ENCODE results near the gene ST6GALNAC5.

ST6GALNAC5 gene

DNA sequence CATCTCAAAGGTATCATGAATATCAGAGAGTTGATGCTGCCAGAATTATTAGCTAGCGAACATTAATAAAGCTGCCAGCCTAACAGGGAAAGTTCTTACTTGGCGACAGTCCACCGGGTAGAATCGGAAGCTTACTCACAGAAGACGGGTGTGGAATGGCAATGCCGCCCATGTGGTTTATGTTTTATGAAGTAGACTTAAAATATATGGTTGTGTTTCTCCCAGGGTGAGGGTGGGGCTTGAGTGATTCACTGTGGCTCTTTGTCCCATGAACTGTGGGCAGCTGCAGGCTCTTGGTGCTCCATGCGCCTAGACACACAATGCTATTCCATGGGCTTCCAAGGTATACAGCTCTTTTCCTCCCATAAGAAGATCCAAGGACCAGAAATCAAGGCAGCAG, 189.2 kb downstream of the ST6GALNAC5 start:
- no peak for DNase-seq

DNA sequence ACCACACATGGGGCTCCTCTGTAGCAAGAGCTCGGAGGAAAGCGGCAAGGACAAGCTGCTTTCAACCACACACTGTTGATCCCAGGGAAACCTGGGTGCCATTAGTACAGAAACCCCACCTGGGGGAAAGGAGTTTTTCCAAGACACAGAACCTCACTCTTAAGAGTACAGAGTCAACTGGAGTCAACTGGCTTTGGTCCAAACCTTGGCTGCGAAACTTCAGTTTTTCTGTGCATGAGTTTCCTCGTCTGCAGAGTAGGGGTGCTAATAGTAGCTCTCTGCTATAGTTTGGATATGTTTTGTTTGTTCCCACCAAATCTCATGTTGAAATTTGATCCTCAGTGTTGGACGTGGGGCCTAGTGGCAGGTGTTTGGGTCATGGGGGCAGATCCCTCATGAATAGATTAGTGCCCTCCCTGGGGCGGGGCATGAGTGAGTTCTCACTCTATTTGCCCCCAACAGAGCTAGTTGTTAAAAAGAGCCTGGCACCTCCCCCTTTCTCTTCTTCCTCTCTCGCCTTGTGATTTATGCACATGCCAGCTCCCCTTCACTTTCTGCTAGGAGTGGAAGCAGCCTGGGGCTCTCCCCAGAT, 190.8 kb downstream of the ST6GALNAC5 start:
- DNase-seq: no peak

DNA sequence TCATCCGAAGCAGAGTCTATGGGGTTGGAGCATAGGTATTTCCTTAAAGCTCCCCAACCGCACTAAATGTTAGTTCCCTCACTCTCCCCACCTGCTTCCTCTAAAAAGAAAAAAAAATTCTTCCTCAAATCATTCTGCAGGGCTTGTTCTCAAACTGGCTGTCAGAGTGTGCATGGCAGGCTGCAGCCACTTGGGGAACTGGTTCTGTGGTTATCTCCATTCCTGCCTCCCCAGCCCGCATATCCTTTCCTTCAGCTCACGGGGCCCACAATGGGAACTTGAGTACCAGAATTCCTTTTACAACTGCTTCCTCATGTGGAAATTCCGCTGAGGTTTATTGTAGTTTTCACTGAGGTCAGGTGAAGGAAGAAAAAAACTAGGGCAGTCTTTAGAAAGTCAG, 192.7 kb downstream of the ST6GALNAC5 start:
- no peak for DNase-seq

DNA sequence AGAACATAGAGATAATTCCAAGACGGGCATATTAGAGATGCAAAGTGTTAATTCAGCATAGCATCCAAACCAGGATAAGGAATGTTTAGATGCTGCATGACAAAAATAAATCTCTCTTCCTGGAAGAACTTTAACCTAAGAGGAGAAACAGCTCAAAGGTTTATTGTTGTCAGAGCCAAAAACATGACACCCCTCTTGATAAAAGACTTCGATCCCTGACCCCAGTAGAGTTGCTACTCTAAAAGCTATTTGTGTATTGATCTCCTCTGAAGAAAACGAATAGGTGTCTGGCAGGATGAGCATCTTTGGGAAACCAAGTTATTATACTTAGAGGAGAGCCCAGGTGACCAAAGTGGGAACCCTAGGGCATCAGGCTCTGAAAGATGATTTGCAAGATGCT, 193.9 kb downstream of the ST6GALNAC5 start:
- no peak for DNase-seq

DNA sequence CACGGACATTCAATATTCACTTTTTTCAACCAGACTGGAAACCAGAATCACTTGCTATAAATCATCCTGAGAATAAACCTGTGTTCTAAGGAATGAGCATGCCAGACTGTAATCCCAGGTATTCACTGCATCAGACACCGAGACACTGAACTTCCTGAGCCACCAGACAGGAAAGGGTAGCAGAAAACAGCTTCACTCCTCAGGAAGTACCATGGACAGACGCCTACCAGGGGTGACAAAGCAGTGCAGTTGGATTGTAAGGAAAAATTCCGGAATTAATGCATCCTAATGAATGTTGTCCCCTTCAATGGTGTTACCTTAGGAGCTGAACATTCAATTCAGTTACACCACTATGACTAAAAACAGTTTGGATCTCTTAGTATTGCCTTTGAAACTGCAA, 195.8 kb downstream of the ST6GALNAC5 start:
- no peak for DNase-seq

DNA sequence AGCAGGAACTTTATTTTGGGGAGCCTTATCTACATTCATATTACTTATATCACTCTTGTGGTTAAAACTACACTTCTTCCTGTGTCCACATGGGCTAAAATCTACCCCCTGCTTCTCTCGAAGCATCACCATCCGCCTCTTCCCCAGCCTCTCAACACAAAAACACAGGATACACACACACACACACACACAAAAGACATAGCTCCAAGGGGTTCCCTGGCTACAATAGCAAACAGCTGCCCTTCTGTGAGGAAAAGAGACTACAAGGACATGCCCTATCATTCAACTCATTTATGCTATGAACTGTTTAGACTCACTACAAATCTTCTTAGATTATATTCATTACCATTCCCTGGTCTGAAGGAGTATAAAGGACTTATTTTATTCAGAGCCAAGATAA, 197.0 kb downstream of the ST6GALNAC5 start:
- no peak for DNase-seq

DNA sequence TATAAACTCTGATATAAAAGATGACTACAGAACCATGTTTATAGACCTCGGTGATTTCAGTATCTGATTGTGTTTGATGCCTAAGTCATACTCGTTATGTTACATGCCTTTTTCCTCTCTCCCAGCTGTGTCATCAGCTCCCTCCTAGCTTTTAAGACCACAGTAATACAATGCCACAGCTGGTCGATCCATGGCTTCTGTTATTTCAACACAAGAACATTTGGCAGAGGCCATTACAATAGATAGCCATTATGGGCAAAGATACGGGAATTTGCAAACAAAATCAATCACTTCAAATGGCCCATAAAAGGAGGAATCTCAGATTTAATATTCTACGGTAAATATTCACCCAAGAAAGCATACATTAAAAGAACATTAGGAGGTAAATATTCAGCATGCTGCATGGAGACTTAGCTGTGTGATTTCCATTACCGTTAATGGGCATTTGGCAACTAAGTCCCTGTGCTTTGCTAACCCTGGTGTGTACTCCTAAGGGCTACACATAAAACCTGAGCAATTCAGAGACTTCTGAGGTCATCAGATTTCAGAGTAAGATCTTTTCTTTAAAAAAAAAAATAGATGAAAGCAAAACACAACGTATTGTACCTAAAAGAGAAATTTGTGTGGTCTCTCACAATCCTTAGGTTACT, 198.5 kb downstream of the ST6GALNAC5 start:
- no peak for DNase-seq

DNA sequence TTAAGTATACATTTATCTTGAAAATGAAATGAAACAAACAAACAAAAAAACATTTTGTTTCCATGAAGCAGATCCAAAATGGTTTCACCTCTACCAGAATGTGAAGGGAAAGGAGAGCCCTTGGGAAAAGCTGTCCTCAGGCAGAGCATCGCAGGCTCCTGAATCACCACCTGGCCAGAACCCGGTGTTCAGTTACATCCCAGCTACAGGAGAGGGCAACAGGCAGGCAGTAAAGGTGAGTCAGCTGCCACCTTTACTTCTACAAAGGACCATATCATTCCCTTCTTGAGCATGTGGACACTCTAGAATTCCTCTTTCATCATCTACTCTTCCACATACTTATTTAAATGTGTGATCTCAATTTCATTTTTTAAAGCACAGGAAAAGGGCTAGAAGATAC, 200.7 kb downstream of the ST6GALNAC5 start:
- no peak for DNase-seq

DNA sequence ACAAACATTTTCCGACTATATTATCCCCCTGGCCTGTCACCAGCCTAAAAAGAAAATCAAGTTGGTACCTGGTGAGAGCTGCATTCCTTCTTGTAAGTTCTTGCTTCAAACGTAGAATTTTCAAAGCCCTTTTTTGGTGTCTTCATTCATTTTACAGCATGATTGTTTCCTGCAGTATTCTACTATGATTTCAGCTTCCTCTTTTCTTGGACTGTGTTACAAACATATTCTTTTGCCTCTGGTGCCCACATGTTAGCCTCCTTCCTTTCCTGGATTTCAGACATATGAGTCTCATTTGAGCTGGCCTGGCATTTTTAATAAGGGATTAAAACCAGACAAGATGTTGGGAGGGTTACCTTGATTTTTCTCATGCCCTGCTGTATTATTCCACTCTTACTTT, 209.5 kb downstream of the ST6GALNAC5 start:
- no peak for DNase-seq

DNA sequence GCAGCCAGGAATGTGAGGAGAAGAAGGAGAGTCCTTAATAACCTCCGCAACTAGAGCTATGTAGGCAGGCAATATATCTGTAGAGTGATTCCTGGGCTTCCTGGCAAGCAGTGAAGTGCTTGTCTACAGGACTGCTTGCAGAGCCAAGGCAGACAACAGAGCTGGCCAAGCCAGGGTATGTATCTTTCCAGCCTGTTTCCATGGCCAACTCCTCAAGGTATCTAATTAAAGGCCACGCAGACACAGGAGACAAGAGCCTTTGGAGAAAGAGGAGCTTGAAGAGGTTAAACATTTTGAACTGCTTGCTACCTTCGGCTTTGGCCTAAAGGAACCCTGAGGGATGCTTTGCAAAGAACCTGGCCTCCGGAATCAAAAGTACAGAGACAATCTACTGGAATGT, 214.6 kb downstream of the ST6GALNAC5 start:
- DNase-seq: no peak

DNA sequence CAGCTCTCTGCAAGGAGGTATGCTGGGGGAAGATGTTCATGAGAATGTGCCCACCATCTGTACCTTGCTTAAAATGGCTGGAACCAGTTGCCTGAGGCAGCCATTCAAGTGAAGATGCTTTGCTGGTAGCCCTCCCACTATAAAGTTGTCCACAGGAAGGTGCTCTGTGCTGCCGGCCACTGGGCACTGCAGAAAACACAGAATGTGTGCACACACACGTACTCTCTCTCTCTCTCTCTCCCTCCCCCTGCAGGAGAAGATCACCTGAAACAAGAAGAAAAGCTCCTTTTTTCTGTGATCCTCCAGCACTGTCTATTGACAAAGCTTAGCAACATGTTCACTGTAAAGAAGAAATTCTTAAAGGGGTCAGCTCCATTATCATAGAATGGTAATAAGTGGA, 217.2 kb downstream of the ST6GALNAC5 start:
- DNase-seq: no peak

DNA sequence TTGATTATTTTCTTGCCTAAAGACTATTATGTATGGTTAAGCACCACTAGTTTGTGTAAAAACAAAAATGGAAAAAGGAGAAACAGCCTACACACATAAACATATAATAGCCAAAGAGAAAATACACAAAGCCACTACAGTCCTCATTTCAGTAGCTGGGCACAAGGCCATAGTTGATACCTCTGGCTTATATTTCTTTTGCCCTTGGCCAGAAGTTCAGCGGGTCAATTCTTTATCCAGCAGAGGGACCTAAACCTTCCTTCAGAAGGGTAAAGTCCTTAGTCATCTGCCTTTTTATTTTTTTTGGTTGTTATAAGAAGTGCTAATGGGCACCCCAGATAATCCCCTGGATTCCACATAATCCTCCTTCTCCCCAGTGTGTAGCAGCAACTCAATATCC, 217.8 kb downstream of the ST6GALNAC5 start:
- no peak for DNase-seq

DNA sequence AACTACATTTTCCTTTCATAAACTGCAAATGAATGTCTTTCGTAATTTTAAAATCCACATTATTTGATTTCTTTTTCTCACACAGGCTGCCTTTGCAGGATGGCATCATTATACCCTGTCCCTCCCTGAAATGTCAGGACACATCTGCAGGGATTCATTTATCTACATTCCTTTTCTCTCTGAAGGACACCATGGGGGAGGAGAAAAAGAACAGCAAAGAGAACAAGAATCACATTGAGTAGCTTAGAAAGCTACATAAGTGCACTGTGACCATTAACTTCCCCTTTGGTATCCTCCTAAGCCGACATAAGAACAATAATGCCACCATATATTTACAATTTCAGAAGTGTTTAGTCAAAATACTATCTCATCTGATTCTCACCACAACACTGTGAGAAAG, 222.5 kb downstream of the ST6GALNAC5 start:
- no peak for DNase-seq

DNA sequence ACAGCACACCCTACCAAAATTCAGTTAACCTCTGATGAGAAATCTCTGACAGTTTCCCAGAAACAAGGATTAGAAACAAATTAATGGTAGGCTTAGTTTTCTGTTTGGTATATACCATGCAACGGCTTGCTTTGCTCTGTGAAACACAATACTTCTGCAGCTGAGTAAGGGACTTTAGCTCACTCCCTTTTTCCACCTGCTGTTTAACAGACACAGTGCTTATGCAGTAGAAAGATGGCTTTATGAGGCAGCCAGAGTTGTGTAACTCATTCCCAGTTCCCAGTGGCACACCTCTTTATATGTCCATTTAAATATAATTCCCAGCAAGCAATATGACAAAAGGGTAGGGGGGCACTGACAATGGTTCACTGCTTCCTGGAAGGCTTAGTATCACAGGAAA, 228.0 kb downstream of the ST6GALNAC5 start:
- no peak for DNase-seq

DNA sequence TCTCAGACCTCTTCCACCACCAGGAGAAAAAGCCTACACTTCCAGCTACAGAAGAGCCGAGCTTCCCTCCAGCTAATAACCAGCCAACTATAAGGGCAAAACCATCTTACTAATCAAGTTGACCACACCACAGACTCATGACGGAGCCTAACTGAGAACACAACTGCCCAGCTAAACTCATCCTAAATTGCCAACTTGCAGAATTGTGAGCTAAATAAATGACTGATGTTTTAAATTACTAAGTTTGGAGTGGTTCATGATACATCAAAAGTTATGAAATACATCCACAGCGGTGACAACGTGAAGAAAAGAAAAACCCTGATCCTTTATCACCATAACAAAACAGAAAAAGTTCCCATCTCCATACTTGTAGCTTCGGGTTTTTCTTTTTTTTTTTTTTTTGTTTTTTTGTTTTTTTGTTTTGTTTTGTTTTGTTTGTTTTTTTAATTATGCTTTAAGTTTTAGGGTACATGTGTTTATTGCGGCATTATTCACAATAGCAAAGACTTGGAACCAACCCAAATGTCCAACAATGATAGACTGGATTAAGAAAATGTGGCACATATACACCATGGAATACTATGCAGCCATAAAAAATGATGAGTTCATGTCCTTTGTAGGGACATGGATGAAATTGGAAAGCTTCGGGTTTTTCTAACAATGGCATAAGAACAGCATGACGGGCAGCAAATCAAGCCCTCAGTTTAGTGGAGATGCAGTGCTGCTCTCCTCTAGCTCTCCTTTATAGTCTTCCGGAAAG, 229.4 kb downstream of the ST6GALNAC5 start:
- no peak for DNase-seq

DNA sequence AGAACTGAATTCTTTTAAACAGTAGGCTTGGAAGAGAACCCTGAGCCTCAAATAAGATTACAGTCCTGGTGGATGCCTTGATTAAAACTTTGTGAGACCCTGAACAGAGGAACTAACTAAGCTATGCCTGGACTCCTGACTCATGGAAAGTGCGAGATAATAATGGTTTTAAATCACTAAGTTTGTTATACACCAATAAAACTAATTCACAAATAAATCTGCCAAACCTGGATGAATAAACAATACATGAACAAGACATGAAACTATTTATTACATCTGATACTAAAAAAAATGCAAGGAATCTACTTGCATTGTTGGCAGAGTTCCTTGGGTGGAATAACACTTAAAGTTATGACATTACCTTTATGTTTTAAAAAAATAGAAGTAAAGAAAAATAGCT, 233.6 kb downstream of the ST6GALNAC5 start:
- no peak for DNase-seq

DNA sequence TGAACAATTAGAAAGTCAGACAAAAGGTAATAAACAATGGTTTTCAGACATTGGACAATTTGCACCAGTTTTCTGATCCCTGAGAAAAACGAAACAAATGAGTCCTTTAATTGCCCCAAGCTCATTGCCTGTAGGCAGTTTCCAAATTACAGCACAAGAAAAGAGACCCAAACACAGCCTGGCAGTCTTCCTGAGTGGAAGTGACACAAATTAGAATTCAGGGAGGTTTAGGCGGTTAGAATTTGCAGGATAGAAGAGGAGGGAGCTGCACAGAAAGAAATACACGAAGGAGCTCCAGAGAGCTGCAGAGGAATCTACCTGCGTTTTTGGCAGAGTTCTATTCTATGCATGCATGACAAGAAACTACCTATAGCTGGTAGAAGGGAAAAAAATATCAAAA, 236.2 kb downstream of the ST6GALNAC5 start:
- no peak for DNase-seq

DNA sequence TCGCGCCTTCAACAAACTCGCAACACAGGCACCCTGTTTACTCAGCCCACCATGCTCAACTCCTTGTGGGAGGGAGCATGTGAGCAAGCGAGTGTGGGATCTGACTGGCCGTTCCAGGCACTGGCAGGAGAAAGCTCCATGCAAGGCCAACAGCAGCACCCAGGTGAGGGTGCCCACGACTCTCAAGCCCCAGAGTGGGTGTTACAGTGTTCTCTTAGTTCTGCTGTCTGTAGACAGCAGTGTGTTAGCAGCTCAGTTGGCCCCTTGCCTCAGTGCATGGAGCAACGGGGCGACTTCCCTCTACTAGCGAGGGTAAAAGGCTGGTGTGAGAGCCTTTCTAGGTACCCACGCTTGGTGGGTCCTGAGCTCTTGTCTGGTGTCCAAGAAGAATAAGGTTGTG, 237.4 kb downstream of the ST6GALNAC5 start:
- DNase-seq: no peak

Data from activated CD4-positive, alpha-beta T cell treated with anti-CD3 and anti-CD28 coated beads, Interleukin-2, amount 50 U/mL, for 4 hours (primary cell).